GM04504 (cell line): ENCODE data around the gene MYH8.

Experiments
- DNase-seq: peaks from one replicate; pipeline ENCODE4 v3.0.0-alpha.2; 2012; ENCODE audit warnings: low read depth

The MYH8 gene

GRCh38 chr17:10380631-10381408 is 40.9 kb downstream of the MYH8 start:
- no peak for DNase-seq

- DNase-seq, result no peak
Measured at GRCh38 chr17:10372906-10373305, 48.8 kb downstream of the MYH8 start, which contains the start of gene MYH13. Gene MYH13 (minus strand): TSS chr17:10373006. CDS start chr17:10364530, 8,476 bp downstream.

GRCh38 chr17:10370016-10370608 is 51.6 kb downstream of the MYH8 start:
- DNase-seq, result no peak

- DNase-seq, result no peak
Measured at GRCh38 chr17:10369239-10369638, 52.5 kb downstream of the MYH8 start.

GRCh38 chr17:10368561-10368960 is 53.2 kb downstream of the MYH8 start:
- no peak for DNase-seq

- DNase-seq, result no peak
Measured at GRCh38 chr17:10360578-10360977, 61.2 kb downstream of the MYH8 start.

GRCh38 chr17:10357768-10358167 is 64.0 kb downstream of the MYH8 start:
- no peak for DNase-seq

GRCh38 chr17:10354651-10355050 is 67.1 kb downstream of the MYH8 start:
- DNase-seq, result no peak

- DNase-seq, result no peak
Measured at GRCh38 chr17:10352893-10353292, 68.9 kb downstream of the MYH8 start.

- no peak for DNase-seq
Measured at GRCh38 chr17:10349403-10349802, 72.3 kb downstream of the MYH8 start.

- DNase-seq, result no peak
Measured at GRCh38 chr17:10344816-10345215, 76.9 kb downstream of the MYH8 start.
